GM10847 (cell line): ENCODE results near the gene CIDEA.

Source experiments
- POLR2A ChIP-seq: IDR thresholded peaks from 2 replicates; pipeline ENCODE4 v1.6.1; 2011; ENCODE audit not compliant: insufficient read length; ENCODE audit errors: extremely low read depth

The CIDEA gene

GRCh38 chr18:12254136-12254819 lies at the start of gene CIDEA:
TSS of gene CIDEA (plus strand) at chr18:12254361. CDS start at chr18:12254384, 23 bp downstream.
- TF ChIP-seq POLR2A: no peak

- no peak for TF ChIP-seq POLR2A
Observed at GRCh38 chr18:12231040-12231882, 22.9 kb upstream of the CIDEA start.

DNA sequence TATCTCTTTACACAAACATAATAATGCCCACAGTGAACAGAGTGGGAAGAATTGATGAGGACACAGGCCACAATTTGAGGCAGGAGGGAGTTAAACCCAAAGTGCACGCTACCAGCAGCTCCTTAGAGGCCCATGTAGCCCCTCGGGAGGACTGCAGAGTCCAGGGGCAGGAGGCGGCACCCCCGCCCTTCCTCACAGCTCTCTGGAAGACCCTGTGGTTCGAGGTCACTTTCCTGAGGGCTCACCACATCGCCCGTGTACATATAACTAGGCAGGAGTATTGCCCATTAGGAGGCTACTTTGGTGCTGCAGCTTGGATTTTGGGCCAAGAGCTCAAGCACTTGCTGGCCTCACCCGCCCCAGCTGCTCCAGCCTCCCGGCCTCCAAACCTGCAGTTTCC lies 22.2 kb upstream of the CIDEA start:
- TF ChIP-seq POLR2A: no peak

DNA sequence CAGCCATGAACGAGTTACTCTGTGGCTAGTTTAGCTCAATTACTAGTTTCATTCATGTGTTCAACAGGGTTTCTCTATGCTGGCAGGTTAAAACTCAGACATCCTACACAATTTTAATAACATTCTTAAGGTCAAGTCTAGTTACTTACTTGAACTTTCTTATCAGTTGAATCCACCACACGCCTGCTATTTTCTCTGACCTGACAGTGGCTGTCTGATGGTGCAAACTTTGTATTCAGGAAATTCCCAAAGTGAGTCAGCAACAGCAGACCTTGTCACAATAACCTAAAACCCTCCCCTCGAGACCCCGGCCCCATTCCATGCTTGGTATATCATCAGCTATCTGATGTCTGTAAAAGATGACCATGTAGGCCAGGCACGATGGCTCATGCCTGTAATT lies 20.8 kb upstream of the CIDEA start:
- no peak for TF ChIP-seq POLR2A

GRCh38 chr18:12234451-12235190 lies 19.5 kb upstream of the CIDEA start:
- no peak for TF ChIP-seq POLR2A

- TF ChIP-seq POLR2A: no peak
Observed at GRCh38 chr18:12236141-12236540, 18.0 kb upstream of the CIDEA start.

- TF ChIP-seq POLR2A: no peak
Observed at GRCh38 chr18:12236934-12237832, 17.0 kb upstream of the CIDEA start.

- no peak for TF ChIP-seq POLR2A
Observed at GRCh38 chr18:12238826-12239225, 15.3 kb upstream of the CIDEA start.

- no peak for TF ChIP-seq POLR2A
Observed at GRCh38 chr18:12239431-12239830, 14.7 kb upstream of the CIDEA start.

DNA sequence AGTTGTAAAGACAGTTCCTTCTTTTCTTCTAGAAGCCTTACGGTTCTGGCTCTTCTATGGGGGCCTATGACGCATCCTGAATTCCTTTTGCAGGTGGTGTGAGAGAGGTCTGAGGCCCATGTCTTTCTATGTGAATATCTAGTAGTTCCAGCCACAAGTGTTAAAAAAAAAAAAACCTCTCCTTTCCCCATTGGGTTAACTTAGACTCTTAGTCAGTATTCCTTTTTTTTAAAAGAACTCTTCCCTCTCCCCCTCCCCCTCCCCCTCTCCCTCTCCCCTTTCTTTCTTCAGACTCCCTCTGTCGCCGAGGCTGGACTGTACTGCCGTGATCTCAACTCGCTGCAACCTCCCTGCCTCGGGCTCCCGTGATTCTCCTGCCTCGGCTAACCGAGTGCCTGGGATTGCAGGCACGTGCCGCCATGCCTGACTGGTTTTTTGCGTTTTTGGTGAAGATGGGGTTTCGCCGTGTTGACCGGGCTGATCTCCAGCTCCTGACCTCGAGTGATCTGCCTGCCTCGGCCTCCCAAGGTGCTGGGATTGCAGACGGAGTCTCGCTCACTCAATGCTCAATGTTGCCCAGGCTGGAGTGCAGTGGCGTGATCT lies 11.4 kb upstream of the CIDEA start:
- TF ChIP-seq POLR2A: no peak

DNA sequence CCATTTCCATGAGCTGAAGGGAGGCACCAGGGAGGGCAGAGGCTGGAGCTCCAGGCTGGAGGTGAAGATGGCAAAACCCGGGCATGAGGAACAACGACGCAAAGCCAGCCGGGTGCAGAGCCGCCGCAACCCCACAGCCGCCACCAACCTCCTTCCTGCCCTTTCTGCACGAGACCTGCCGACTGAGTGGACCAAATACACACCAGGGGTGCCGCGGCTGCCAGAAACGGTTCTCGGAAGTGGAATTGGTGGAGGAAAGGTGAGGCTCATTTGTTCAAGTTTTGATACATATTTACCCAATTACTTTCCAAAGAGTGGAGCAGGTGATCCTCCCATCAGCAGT lies 8.4 kb upstream of the CIDEA start:
- no peak for TF ChIP-seq POLR2A

DNA sequence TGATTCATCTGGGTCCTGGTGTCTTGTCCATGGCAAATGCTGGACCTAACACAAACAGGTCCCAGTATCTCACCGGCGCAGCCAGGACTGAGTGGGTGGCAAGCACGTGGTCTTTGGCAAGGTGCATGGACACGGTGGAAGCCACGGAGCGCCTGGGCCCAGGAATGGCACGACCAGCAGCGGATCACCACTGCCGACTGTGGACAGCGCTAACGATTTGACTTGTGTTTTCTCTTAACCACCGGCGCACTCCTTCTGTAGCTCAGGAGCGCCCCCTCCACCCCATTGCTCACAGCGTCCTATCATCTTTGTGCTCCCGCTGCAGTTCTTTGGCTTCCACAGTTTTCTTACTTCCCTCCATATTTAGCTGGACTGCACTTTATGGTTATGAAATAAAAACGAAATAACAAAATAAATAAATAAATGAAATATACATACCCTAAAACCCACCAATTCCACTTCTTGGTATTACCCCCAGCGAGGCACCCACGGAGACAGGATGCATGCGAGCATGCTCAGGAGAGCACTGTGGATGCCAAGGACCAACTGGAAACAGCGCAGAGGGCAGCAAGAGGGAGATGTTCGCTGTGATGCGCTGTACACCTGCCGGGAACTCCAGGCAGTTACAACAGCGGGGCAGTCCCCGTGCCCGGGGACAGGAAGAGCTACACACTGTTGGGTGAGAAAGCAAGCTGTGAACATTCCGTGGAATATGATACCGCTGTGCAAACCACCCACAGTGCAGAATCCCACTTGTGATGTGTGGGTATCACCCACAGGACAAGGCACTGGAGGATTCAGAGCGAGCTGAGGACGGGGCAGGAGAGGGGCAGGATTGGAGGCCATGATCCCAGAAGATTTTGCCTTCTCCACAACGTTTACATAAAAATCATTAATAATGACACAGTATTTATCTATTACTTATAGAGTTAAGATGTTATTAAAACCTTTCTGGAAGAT lies 7.0 kb upstream of the CIDEA start:
- no peak for TF ChIP-seq POLR2A

- no peak for TF ChIP-seq POLR2A
Observed at GRCh38 chr18:12247946-12248345, 6.2 kb upstream of the CIDEA start.

DNA sequence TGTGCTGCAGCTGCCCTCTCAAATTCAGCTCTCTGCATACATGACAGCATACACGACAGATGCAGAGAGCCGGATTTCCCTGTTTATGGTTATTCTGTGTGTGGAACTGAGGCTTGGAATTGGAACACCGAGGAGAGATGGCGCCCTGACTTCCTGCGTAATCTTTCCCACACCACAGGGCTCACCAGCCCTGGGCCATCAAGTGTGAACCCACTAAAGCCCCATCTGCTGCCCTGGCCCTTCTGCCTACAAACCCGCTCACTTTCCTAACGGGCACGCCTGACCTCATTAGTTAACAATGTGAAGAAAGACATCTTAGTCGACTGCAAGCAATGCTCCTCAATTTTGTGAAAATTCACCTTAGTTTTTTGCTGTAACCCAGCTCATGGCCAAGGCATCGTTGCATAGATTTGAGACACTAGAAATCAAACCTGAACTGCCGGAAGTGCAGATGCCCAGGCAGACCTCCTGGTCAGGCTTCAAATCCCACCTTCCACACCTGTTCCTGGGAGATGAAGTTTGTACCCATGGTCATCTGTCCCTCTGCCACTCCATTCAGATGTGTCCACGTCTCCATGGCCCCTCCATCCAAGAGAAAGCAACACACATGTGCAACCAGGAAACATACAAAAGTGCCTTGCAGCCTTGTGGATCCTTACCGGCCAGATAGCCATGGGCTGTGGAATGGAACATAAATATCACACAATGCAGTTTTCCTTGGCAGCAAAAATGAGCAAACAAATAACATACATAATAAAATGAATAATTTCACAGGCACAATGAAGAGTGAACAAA lies 5.0 kb upstream of the CIDEA start:
- TF ChIP-seq POLR2A: no peak
